DOHH2 (cell line): Measurements from ENCODE around the gene RCAN2.

Experiments
- H3F3A ChIP-seq: fragments of 200-600 bp; sonication (generic), shearing (Covaris generic); 2 replicates; pipeline ENCODE4 v1.6.0; 2016; ENCODE audit warnings: antibody characterized with exemption, mild to moderate bottlenecking; ENCODE audit not compliant: control insufficient read depth, insufficient read depth
- H3K27ac ChIP-seq: fragments of 200-600 bp; sonication (generic); 2 replicates; pipeline ENCODE4 v1.5.1; 2014; ENCODE audit warnings: low read depth, mild to moderate bottlenecking, low read length, moderate library complexity
- H3K27me3 ChIP-seq: fragments of 200-600 bp; sonication (generic); 2 replicates; pipeline ENCODE4 v1.6.1; 2014; ENCODE audit warnings: mild to moderate bottlenecking, low read length, mixed read lengths; ENCODE audit not compliant: control insufficient read depth
- H3K36me3 ChIP-seq: fragments of 200-600 bp; sonication (generic); 2 replicates; pipeline ENCODE4 v1.6.1; 2014; ENCODE audit warnings: mild to moderate bottlenecking, low read length, moderate library complexity, mixed read lengths; ENCODE audit not compliant: control insufficient read depth
- H3K4me1 ChIP-seq: fragments of 200-600 bp; sonication (generic); 2 replicates; pipeline ENCODE4 v1.6.1; 2014; ENCODE audit warnings: mild to moderate bottlenecking, low read length, mixed read lengths; ENCODE audit not compliant: control insufficient read depth
- H3K4me2 ChIP-seq: fragments of 200-600 bp; sonication (generic); 2 replicates; pipeline ENCODE4 v1.6.0; 2014; ENCODE audit warnings: mild to moderate bottlenecking, low read length, moderate library complexity
- H3K4me3 ChIP-seq: fragments of 200-600 bp; sonication (generic); 2 replicates; pipeline ENCODE4 v1.5.1; 2014; ENCODE audit warnings: mild to moderate bottlenecking, low read length, mixed read lengths
- H3K79me2 ChIP-seq: fragments of 200-600 bp; sonication (generic); 2 replicates; pipeline ENCODE4 v1.6.1; 2014; ENCODE audit warnings: mild to moderate bottlenecking, low read length, mixed read lengths; ENCODE audit not compliant: control insufficient read depth
- H3K9me2 ChIP-seq: fragments of 200-600 bp; sonication (generic); replicated peaks from 2 replicates; pipeline ENCODE4 v1.6.1; 2014; ENCODE audit warnings: mild to moderate bottlenecking, low read length, mixed read lengths; ENCODE audit not compliant: control insufficient read depth
- H3K9me3 ChIP-seq: fragments of 200-600 bp; sonication (generic); 2 replicates; pipeline ENCODE4 v1.6.1; 2014; ENCODE audit warnings: antibody characterized with exemption, low read length, mixed read lengths; ENCODE audit not compliant: control insufficient read depth, insufficient read depth
- H4K20me1 ChIP-seq: fragments of 200-600 bp; sonication (generic); 2 replicates; pipeline ENCODE4 v1.6.0; 2014; ENCODE audit warnings: low read depth, mild to moderate bottlenecking, antibody characterized with exemption, low read length, moderate library complexity; ENCODE audit not compliant: control insufficient read depth, insufficient read depth
- EZH2phosphoT487 ChIP-seq: fragments of 200-600 bp; sonication (generic); IDR thresholded peaks from 2 replicates; pipeline ENCODE4 v1.6.1; 2017; ENCODE audit warnings: borderline replicate concordance, mild to moderate bottlenecking, antibody characterized with exemption, low read length, moderate library complexity, mixed read lengths
- TF ChIP-seq, protein P1 (sequence below): fragments of 200-600 bp; sonication (generic); IDR thresholded peaks from one replicate; pipeline ENCODE4 v1.5.1; 2014; ENCODE audit warnings: antibody characterized with exemption, mild to moderate bottlenecking, low read depth, low read length; ENCODE audit not compliant: poor library complexity, severe bottlenecking

The RCAN2 gene

DNA sequence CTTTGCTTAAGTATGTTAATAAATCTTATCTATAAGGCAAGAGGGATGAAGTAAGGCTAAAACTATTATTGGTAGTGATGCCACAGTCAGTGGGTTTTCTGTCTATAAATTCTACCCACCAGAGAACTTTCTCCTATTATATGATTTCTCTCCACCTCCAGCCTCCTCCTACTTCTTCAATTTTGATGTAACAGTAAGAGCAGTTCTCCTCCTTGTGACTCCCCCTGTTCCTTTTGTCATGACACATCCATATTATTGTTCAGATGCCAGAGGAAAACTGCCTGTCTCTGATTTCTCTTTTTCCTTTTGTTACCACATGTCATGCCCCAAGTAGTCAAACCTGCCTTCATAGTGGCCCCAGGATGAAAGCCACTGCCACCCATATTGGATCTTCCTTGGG lies 9.1 kb upstream of the RCAN2 start:
- TF ChIP-seq, protein P1, sequence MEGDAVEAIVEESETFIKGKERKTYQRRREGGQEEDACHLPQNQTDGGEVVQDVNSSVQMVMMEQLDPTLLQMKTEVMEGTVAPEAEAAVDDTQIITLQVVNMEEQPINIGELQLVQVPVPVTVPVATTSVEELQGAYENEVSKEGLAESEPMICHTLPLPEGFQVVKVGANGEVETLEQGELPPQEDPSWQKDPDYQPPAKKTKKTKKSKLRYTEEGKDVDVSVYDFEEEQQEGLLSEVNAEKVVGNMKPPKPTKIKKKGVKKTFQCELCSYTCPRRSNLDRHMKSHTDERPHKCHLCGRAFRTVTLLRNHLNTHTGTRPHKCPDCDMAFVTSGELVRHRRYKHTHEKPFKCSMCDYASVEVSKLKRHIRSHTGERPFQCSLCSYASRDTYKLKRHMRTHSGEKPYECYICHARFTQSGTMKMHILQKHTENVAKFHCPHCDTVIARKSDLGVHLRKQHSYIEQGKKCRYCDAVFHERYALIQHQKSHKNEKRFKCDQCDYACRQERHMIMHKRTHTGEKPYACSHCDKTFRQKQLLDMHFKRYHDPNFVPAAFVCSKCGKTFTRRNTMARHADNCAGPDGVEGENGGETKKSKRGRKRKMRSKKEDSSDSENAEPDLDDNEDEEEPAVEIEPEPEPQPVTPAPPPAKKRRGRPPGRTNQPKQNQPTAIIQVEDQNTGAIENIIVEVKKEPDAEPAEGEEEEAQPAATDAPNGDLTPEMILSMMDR, result no peak
- TF ChIP-seq EZH2phosphoT487, result no peak
- Histone ChIP-seq H3K9me2 (no peaks in the 10 kb centered on the region), H3K9me3 (no peaks in the 10 kb centered on the region)

DNA sequence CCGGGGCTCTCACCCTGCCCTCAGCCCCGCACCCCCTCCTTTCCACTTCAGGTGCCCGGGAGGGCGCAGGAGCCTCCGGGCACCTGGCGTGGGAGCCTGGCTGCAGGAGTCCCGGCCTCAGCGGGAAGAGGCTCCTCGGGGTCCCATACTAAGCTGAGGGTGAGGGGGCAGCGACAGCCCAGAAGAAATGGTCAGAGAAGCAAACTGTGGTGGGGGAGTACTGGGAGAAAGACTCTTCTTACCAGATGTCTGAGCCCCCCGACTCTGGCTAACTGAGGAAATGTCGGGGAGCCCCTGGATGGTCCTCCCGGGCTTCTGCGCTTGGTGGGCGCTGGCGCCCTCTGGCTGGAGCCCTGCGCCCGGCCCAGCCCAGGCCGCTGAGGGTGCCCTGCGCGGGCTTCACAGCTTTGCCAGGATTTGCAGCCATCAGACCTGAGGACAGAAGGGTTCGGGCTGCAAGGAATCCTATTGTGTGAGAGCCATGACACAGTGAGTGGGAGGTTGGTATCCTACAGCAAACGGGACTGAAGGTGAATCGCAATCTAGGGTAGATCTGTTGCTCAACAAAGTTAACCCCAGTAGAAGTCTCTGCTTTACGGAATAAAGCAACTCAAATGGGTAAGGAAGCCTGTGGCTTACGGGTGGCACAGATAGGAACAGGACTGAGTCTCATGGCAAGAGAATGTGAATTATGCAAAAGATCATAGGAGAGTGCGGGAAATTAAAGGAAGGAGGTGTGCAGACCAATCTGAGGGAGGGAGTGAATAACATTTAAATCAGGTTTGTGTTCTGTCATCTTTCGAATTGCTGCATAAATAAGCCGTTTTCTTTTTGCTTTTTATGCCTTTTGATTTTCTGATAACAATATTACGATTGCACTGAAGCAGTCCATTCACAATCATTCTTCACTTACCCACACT lies 639 bp upstream of the RCAN2 start:
- H3K27ac ChIP-seq, result no peak overlapping the region
- peaks cover 3% of the 10 kb centered on the region for H3K4me1 ChIP-seq
- no peaks in the 10 kb centered on the region for H3F3A ChIP-seq
- TF ChIP-seq, protein P1, result peak; percentile 60
- no peak for TF ChIP-seq EZH2phosphoT487
- H4K20me1 ChIP-seq, result no peaks in the 10 kb centered on the region
- no peaks in the 10 kb centered on the region for H3K79me2 ChIP-seq
- no peaks in the 10 kb centered on the region for H3K9me3 ChIP-seq
- no peaks in the 10 kb centered on the region for H3K9me2 ChIP-seq
- H3K36me3 ChIP-seq, result no peaks in the 10 kb centered on the region
- peaks cover 57% of the 10 kb centered on the region for H3K27me3 ChIP-seq
- H3K4me2 ChIP-seq, result peak overlapping the region; percentile 67
- H3K4me3 ChIP-seq, result peak overlapping the region; percentile 67

More for the DNA sequence above, 9.1 kb upstream of the RCAN2 start:
- no peaks in the 10 kb centered on the region for H3K36me3 ChIP-seq
- H3K27ac ChIP-seq, result no peak overlapping the region
- H3K27me3 ChIP-seq, result peaks cover 3% of the 10 kb centered on the region
- H3K79me2 ChIP-seq, result no peaks in the 10 kb centered on the region
- no peaks in the 10 kb centered on the region for H4K20me1 ChIP-seq
- H3K4me3 ChIP-seq, result no peak overlapping the region
- H3K4me2 ChIP-seq, result no peak overlapping the region
- H3K4me1 ChIP-seq, result no peaks in the 10 kb centered on the region
- no peaks in the 10 kb centered on the region for H3F3A ChIP-seq

DNA sequence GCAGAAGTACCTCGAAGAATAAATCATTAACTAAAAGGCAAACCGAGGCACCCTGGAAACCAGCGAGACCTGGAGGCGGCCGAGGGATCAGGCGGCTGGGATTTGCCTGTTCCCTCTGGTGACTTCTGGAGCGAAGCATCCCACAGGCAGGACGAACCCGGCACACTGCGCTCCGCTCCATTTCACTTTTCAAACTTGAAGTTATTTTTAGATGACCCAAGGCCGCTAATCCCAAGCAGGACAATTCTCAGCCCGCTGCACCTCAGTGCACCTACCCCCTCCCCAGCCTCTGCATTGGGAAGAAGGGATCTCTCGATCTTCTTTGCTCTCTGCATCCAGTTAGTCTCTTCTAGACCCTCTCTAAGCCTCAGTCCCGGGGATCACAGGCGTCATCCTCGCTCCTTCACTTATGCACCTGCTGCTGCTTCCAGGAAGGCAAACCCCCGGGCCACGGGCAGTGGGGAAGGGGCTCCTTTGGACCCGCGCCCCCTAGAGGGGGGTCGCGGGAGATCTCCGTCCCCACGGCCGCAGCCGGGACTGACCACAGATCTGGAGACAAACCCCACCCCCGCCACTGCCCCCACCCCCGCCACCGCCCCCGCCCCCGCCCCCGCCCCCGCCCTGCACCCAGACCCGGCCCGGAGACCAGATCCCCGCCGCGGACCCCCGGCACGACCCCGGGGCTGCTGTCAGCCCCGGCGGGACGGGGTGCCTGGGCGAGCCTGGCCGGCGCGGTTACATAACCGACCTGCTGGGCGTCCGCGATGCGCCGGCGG lies 636 bp downstream of the RCAN2 start:
- H3K4me3 ChIP-seq, result peak overlapping the region; percentile 47
- H4K20me1 ChIP-seq, result no peaks in the 10 kb centered on the region
- no peaks in the 10 kb centered on the region for H3K79me2 ChIP-seq
- H3K9me3 ChIP-seq, result no peaks in the 10 kb centered on the region
- TF ChIP-seq EZH2phosphoT487, result no peak
- TF ChIP-seq, protein P1, result peak; percentile 30
- peak overlapping the region; percentile 67 for H3K4me2 ChIP-seq
- no peaks in the 10 kb centered on the region for H3K36me3 ChIP-seq
- no peaks in the 10 kb centered on the region for H3K9me2 ChIP-seq
- H3F3A ChIP-seq, result no peaks in the 10 kb centered on the region
- peaks cover 58% of the 10 kb centered on the region for H3K27me3 ChIP-seq
- H3K27ac ChIP-seq, result no peak overlapping the region
- peaks cover 3% of the 10 kb centered on the region for H3K4me1 ChIP-seq
